GM19468 (cell line): Measurements from ENCODE around the gene ARHGAP35.
"Not testable (repeated sequence)": the region's sequence is repeated elsewhere in the genome, so short reads cannot be mapped to it uniquely, and the experiment has no call there.

ENCODE experiments used
- ATAC-seq: cut with Tn5 transposase; IDR thresholded peaks from one replicate; pipeline ENCODE4 v1.9.1; 2021; ENCODE audit warnings: mild to moderate bottlenecking, moderate library complexity, moderate number of reproducible peaks; ENCODE audit not compliant: unreplicated experiment; ENCODE audit errors: extremely low read depth

Gene ARHGAP35

GRCh38 chr19:46860846-46861690 is at the start of gene ARHGAP35:
ARHGAP35 (plus strand) TSS chr19:46860997; CDS start chr19:46918676, 57,679 bp downstream.
- ATAC-seq, result no peak

- ATAC-seq, result no peak
Observed at GRCh38 chr19:46812977-46813838, 47.6 kb upstream of the ARHGAP35 start.

- ATAC-seq, result no peak
Observed at GRCh38 chr19:46813839-46814358, 46.9 kb upstream of the ARHGAP35 start.

DNA sequence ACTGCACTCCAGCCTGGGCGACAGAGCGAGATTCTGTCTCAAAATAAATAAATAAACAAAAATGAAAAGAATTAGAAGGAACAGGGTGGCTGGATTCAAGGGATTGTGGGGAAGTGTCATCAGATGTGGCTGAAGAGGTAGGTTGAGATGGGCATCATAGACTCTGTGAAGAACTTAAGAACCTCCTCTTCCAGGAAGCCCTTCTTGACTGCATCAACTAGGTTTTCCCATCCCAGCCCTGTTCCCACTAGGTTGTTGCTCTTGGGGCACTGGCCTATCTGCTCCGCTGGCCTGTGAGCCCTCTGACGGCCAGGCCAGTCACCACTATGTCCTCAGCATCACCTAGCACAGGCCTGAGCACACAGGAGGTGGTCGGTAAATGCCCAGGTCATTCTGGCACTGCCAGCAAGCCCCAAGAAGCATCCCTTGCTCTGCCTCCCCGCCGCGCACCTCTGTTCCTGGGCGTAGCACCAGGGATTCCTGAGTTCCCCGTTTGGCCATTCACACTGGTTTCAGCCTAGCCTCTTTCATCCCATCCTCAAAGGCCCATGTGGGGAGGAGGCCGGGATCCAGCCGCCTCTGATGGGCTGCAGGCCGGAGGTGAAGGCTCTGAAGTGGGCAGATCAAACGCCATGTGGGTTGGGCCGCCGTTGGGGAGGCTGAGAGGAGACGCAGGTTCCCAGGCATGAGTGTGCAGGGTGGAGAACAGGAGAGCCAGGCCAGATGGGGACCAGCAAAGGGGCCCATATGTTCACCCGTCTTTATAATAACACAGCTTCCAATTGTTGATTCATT is 44.8 kb upstream of the ARHGAP35 start:
- ATAC-seq, result no peak

DNA sequence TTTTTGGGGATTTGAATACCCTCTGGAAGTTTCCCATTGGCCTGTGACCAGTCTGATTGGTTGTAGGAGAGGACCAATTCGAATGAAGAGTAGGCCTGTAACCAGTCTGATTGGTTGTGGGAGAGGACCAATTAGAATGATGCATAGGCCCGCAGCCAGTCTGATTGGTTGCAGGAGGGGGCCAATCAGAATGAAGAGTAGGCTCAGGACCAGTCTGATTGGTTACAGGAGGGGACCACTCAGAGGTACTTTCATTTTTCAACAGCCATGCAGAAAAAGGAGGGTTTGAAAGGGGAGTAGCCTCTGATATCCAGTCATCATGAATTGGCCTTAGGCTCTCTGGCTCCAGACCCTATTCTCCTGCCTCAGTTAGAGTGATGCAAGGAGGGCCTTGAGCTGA is 42.0 kb upstream of the ARHGAP35 start:
- ATAC-seq, result no peak

DNA sequence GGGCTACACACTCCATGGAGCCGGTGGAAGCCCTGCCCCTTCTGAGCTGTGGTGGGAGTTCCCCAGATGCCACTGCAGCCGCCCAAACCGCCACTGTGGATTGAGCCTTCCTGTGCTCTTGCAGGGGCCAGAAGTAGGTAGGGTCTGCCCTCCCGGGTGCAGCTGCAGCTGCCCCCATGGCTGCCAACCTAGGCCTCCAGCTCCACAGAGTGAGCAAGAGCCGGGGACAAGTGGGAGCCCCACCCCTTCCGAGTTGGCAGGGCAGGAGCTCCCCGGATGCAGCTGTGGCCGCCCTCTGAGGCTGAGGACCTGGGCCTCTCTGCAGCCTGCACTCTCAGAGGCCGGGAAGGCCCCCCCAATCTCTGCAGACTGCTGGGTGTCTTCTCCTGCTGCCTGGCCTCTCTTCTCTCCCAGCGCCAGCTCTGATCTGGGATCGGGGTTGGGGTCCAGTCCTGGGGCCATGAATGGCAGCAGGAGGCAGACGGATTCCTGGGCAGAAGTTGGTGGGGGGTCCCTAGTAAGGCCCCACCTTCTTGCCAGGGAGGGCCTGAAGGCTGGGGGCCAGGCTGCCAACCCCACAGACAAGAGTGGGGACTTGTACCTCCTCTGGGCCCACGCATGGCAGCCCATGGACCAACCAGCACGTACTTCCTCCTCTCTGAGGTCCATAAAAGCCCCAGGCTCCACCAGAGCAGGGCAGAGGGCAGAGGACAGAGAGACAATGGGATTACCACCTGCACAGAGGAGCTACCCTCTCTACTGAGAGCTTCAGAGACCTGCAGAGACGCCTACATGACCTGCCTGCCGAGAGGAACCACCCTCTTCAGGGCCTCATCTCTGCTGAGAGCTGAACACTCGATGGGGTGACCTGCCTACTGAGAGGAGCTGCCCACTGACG is 39.0 kb upstream of the ARHGAP35 start:
- ATAC-seq, result no peak

DNA sequence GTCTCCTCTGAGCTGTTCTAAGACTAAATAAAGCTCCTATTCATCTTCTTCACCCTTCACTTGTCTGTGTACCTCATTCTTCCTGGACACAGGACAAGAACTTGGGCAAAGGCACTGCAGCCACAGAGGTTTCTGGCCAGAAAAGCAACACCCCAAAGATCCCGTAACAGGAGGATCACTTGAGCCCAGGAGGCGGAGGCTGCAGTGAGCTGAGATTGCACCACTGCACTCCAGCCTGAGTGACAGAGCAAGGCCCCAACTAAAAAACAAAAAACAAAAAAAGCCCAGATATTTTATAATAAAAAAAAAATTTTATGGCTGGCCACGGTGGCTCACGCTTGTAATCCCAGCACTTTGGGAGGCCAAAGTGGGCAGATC is 38.4 kb upstream of the ARHGAP35 start:
- not testable (repeated sequence) for ATAC-seq

GRCh38 chr19:46823049-46823448 is 37.7 kb upstream of the ARHGAP35 start:
- no peak for ATAC-seq

DNA sequence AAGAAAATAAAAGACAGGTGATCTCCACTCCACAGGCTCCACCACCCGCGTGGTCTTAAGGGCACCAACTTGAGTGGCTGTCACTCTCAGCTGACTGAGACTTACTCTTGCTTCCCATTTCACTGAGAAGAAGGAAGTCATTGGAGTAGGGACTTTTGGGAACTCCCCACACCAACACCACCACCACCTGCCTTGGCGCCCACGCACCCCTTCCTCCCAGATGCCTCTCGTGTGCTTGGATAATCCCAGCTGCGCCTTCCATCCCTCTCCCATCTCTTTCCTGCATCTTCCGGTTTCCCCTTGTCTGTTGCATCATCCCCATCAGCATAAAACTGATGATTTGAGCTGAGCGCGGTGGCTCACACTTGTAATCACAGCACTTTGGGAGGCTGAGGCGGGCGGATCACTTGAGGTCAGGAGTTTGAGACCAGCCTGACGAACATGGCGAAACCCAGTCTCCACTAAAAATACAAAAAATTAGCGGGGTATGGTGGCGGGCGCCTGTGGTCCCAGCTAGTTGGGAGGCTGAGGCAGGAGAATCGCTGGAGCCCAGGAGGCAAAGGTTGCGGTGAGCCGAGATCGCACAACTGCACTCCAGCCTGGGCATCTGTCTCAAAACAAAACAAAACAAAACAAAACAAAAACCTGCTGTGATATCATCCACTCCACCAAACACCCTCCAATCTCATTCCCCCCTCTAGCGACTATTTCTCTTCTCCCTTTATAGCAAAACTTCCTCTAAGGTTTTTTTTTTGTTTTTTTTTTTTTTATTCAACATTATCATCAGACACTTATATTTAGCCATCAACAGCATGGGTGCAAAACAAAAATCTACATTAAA is 35.7 kb upstream of the ARHGAP35 start:
- no peak for ATAC-seq

DNA sequence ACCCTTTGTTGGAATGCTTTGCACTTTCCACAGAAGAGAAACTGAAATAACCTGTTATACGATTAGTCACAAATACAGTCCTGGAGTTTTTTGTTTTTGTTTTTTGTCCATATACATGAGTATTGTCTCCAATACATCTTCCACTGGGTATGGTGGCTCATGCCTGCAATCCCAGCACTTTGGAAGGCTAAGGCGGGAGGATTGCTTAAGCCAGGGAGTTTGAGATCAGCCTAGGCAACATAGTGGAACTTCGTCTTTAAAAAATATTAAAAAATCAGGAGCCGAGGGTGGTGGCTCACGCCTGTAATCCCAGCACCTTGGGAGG is 35.1 kb upstream of the ARHGAP35 start:
- ATAC-seq, result no peak

- ATAC-seq, result no peak
Observed at GRCh38 chr19:46828484-46828883, 32.3 kb upstream of the ARHGAP35 start.

GRCh38 chr19:46830864-46831263 is 29.9 kb upstream of the ARHGAP35 start:
- no peak for ATAC-seq

DNA sequence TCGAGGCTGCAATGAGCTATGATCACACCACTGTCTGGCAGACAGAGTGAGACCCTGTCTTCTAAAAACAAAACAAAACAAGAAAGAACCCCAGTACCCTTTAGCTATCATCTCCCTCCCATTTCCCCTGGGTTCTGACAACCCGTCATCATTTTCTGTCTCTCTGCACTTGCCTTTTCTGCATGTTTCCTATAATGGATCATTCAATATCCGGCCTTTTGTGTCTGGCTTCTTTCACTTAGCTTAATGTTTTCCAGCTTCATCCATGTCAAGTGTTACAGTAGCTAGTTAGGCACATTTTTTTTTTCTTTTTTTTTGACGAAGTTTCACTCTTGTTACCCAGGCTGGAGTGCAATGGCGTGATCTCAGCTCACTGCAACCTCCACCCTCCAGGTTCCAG is 26.7 kb upstream of the ARHGAP35 start:
- no peak for ATAC-seq

GRCh38 chr19:46834984-46835383 is 25.8 kb upstream of the ARHGAP35 start:
- ATAC-seq, result no peak

- ATAC-seq, result no peak
Observed at GRCh38 chr19:46838160-46838559, 22.6 kb upstream of the ARHGAP35 start.

DNA sequence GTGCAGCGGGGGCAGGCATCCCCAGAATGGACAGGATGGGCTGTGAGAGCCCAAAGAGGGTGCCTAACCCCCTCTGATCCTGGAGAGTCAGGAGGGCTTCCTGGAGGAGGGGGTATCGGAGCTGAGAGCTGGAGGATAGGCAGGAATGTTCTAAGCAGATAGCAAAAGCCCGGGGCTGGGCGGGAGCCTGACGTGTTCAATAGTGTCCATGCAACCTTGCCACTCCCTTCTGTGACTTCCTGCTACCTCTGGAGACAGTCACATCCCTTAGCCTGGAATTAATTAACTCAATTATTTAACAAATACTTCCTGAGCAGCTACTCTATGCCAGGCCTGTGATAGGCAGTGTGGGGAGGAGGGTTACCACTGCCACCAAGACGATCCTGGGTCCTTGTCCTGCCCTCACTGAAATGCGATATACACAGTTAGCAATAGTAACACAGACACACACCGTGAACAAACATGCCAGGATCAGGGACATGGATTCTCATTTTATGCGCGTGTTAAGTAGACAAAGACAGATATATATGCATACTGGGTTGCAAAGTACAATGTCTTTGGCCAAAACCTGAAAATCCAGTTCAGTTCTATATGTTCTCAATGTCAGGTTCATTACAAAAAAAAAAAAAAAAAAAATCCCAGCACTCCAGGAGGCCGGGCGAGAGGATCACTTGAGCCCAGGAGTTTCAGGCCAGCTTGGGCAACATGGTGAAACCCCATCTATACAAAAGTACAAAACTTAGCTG is 20.9 kb upstream of the ARHGAP35 start:
- no peak for ATAC-seq

DNA sequence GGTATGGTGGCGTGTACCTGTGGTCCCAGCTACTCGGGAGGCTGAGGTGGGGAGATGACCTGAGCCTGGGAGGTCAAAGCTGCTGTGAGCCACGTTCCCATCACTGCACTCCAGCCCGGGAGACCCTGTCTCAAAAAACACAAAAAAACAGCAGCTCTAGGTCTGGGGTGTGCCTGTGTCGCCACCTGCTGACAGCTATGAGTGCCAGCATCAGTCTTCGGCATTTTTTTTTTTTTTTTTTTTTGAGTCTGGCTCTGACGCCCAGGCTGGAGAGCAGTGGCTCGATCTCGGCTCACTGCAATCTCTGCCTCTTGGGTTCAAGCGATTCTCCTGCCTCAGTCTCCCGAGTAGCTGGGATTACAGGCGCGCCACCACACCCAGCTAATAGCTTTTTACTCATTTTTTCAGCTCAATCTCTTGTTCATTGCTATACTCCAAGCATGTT is 20.3 kb upstream of the ARHGAP35 start:
- ATAC-seq, result no peak
